IMR-90 (cell line): Measurements from ENCODE around the gene RNF215. TPM values are rescaled to one million over a fixed set of nuclear protein-coding genes. Genes with fewer than 3 reads are reported as not detected.

Experiments
- ATAC-seq: fragments of 200-7000 bp; cut with Tn5 transposase; 2 replicates; pipeline ENCODE4 v1.9.1; 2020; ENCODE audit warnings: low read depth, mild to moderate bottlenecking, moderate library complexity
- BruUV-seq: library from RNA; stranded (reverse); fragments of 400-500 nt; replicated peaks from 2 replicates; lab custom pipeline; 2021; lab: Mats Ljungman, UMichigan
- CTCF ChIA-PET: fragments of 300-600 bp; formaldehyde crosslinking; extraction: SDS; loops from one replicate; lab custom pipeline; 2021; ENCODE audit warnings: antibody characterized with exemption; lab: Yijun Ruan, JAX
- POLR2A ChIA-PET: fragments of 300-600 bp; sonication (Branson Sonifier 250); formaldehyde crosslinking; loops from one replicate; lab custom pipeline; 2022; ENCODE audit warnings: antibody characterized with exemption; ENCODE audit not compliant: unreplicated experiment; lab: Charles Lee
- DNase-seq: peaks from one replicate; pipeline ENCODE4 v3.0.0; 2013
- H2AFZ ChIP-seq: replicated peaks from 2 replicates; pipeline ENCODE3; 2013; ENCODE audit warnings: low read length, mild to moderate bottlenecking; ENCODE audit not compliant: poor library complexity
- H2AK5ac ChIP-seq: 2 replicates; pipeline ENCODE4 v1.6.1; 2013; ENCODE audit warnings: low read depth, low read length, inconsistent platforms
- H2AK9ac ChIP-seq: replicated peaks from 2 replicates; pipeline ENCODE3; 2013; ENCODE audit warnings: mild to moderate bottlenecking, low read depth, low read length, moderate library complexity; ENCODE audit not compliant: poor library complexity
- H2BK120ac ChIP-seq: 2 replicates; pipeline ENCODE4 v1.6.1; 2013; ENCODE audit warnings: low read depth, low read length, inconsistent platforms
- H2BK15ac ChIP-seq: 3 replicates; pipeline ENCODE4 v1.6.1; 2013; ENCODE audit warnings: low read depth, low read length, inconsistent platforms
- H2BK20ac ChIP-seq: 2 replicates; pipeline ENCODE4 v1.6.1; 2013; ENCODE audit warnings: low read depth, mild to moderate bottlenecking, inconsistent platforms, low read length, moderate library complexity
- H2BK5ac ChIP-seq: 2 replicates; pipeline ENCODE4 v1.6.1; 2013; ENCODE audit warnings: mild to moderate bottlenecking, low read depth, low read length, inconsistent platforms; ENCODE audit not compliant: poor library complexity, severe bottlenecking
- H3K14ac ChIP-seq: replicated peaks from 2 replicates; pipeline ENCODE4 v1.6.1; 2013; ENCODE audit warnings: low read depth, low read length, inconsistent platforms
- H3K18ac ChIP-seq: 2 replicates; pipeline ENCODE4 v1.6.1; 2013; ENCODE audit warnings: low read depth, low read length, control low read depth
- H3K23ac ChIP-seq: 2 replicates; pipeline ENCODE4 v1.6.1; 2013; ENCODE audit warnings: low read depth, low read length, inconsistent platforms
- H3K27ac ChIP-seq: 2 replicates; pipeline ENCODE4 v1.5.1; 2013; ENCODE audit warnings: mild to moderate bottlenecking, control low read depth, low read length; ENCODE audit not compliant: insufficient read depth
- H3K27me3 ChIP-seq: 2 replicates; pipeline ENCODE4 v1.6.1; 2013; ENCODE audit warnings: low read length; ENCODE audit not compliant: control insufficient read depth, insufficient read depth
- H3K36me3 ChIP-seq: 2 replicates; pipeline ENCODE4 v1.6.1; 2013; ENCODE audit warnings: low read length, mixed read lengths; ENCODE audit not compliant: control insufficient read depth, insufficient read depth
- H3K4ac ChIP-seq: 2 replicates; pipeline ENCODE4 v1.6.1; 2013; ENCODE audit warnings: low read depth, low read length, inconsistent platforms
- H3K4me1 ChIP-seq: 2 replicates; pipeline ENCODE4 v1.6.1; 2013; ENCODE audit warnings: low read length, mixed read lengths; ENCODE audit not compliant: control insufficient read depth, insufficient read depth
- H3K4me2 ChIP-seq: 2 replicates; pipeline ENCODE4 v1.6.1; 2013; ENCODE audit warnings: low read depth, mild to moderate bottlenecking, control low read depth, low read length, moderate library complexity
- H3K4me3 ChIP-seq: 2 replicates; pipeline ENCODE4 v1.5.1; 2013; ENCODE audit warnings: low read depth, mild to moderate bottlenecking, control low read depth, low read length, moderate library complexity; ENCODE audit not compliant: insufficient read depth
- H3K56ac ChIP-seq: 2 replicates; pipeline ENCODE4 v1.6.1; 2013; ENCODE audit warnings: low read length, inconsistent platforms; ENCODE audit not compliant: insufficient read depth; ENCODE audit errors: extremely low read depth
- H3K79me1 ChIP-seq, 2 experiments: 2 replicates each; pipeline ENCODE4 v1.6.1; 2013; ENCODE audit warnings: low read length in 2 of 2, inconsistent platforms in 1 of 2, low read depth in 1 of 2
- H3K9ac ChIP-seq: 2 replicates; pipeline ENCODE4 v1.6.1; 2013; ENCODE audit warnings: low read depth, low read length, control low read depth
- H3K9me1 ChIP-seq: 2 replicates; pipeline ENCODE4 v1.6.1; 2013; ENCODE audit warnings: low read length, inconsistent platforms; ENCODE audit not compliant: insufficient read depth
- H3K9me3 ChIP-seq: 2 replicates; pipeline ENCODE4 v1.6.1; 2013; ENCODE audit warnings: low read length; ENCODE audit not compliant: control insufficient read depth, insufficient read depth
- H4K20me1 ChIP-seq: 2 replicates; pipeline ENCODE4 v1.6.1; 2013; ENCODE audit warnings: low read length, inconsistent platforms; ENCODE audit not compliant: insufficient read depth
- H4K5ac ChIP-seq: 2 replicates; pipeline ENCODE4 v1.6.1; 2013; ENCODE audit warnings: mild to moderate bottlenecking, low read depth, low read length, control low read depth
- H4K8ac ChIP-seq, 2 experiments: 2 replicates each; pipeline ENCODE4 v1.6.1; 2013; ENCODE audit warnings: low read depth in 2 of 2, low read length in 2 of 2, control low read depth in 1 of 2, inconsistent platforms in 1 of 2
- H4K91ac ChIP-seq: 2 replicates; pipeline ENCODE4 v1.6.1; 2013; ENCODE audit warnings: low read depth, low read length, inconsistent platforms; ENCODE audit not compliant: insufficient read depth
- BHLHE40 ChIP-seq: fragments of 150-350 bp; IDR thresholded peaks from 2 replicates; pipeline ENCODE4 v1.6.1; 2016; ENCODE audit warnings: mild to moderate bottlenecking, low read depth, low read length
- CEBPB ChIP-seq: IDR thresholded peaks from 2 replicates; pipeline ENCODE4 v1.6.1; 2012; ENCODE audit warnings: low read depth, low read length, improper control_type of control experiment
- CHD1 ChIP-seq: IDR thresholded peaks from 2 replicates; pipeline ENCODE4 v1.6.1; 2012; ENCODE audit warnings: low read depth, low read length, improper control_type of control experiment
- MAZ ChIP-seq: IDR thresholded peaks from 2 replicates; pipeline ENCODE4 v1.6.1; 2012; ENCODE audit warnings: low read depth, mild to moderate bottlenecking, low read length, improper control_type of control experiment, moderate library complexity, borderline replicate concordance
- NFE2L2 ChIP-seq: fragments of 150-350 bp; IDR thresholded peaks from 2 replicates; pipeline ENCODE4 v1.6.1; 2016; ENCODE audit warnings: low read depth, mild to moderate bottlenecking, low read length
- POLR2A ChIP-seq: IDR thresholded peaks from 2 replicates; pipeline ENCODE4 v1.6.1; 2012; ENCODE audit warnings: mild to moderate bottlenecking, low read depth, low read length
- RAD21 ChIP-seq: IDR thresholded peaks from 2 replicates; pipeline ENCODE4 v1.6.1; 2012; ENCODE audit warnings: low read length, improper control_type of control experiment
- RCOR1 ChIP-seq: IDR thresholded peaks from 2 replicates; pipeline ENCODE4 v1.6.1; 2012; ENCODE audit warnings: mild to moderate bottlenecking, low read length, improper control_type of control experiment; ENCODE audit not compliant: insufficient replicate concordance
- RFX5 ChIP-seq: IDR thresholded peaks from 2 replicates; pipeline ENCODE4 v1.8.0; 2012; ENCODE audit warnings: low read depth, mild to moderate bottlenecking, low read length, moderate library complexity
- SMC3 ChIP-seq: fragments of 150-350 bp; IDR thresholded peaks from 2 replicates; pipeline ENCODE4 v1.6.1; 2016; ENCODE audit warnings: low read depth, mild to moderate bottlenecking, antibody characterized with exemption, low read length, moderate library complexity
- WGBS, 2 experiments: methylation state at CpG; one replicate each; pipeline versions ENCODE4 v1.1.5 to v1.1.7; 2013; ENCODE audit warnings: missing lambda C conversion rate in 2 of 2; ENCODE audit not compliant: insufficient read length in 1 of 2; ENCODE audit errors: extremely low coverage in 2 of 2; 5-methylcytosine and 5-hydroxymethylcytosine counted together
- dilution Hi-C: fragments of 300-500 bp; cut with HindIII; formaldehyde crosslinking; loops from one replicate; pipeline ENCODE4 v1.14.3; 2018; ENCODE audit warnings: low sequenced_read_pairs; ENCODE audit not compliant: unreplicated experiment
- in situ Hi-C: fragments of 300-500 bp; cut with MboI; formaldehyde crosslinking; loops from 3 replicates; pipeline ENCODE4 v1.14.3; 2019; ENCODE audit warnings: low sequenced_read_pairs, inconsistent platforms, mixed read lengths
- intact Hi-C: fragments of 100-400 bp; cut with micrococcal nuclease; formaldehyde crosslinking; loops from 2 replicates; pipeline ENCODE4 v1.10.0; 2022
- polyA plus RNA-seq, 3 experiments: library from polyadenylated mRNA; depleted of rRNA; stranded (reverse); fragments of >200 nt; gene quantifications; 2 replicates each; pipeline ENCODE4 v1.2.3, GENCODE V29; 2012; ENCODE audit warnings: low replicate concordance in 1 of 3
- total RNA-seq: library from RNA; depleted of rRNA; stranded (reverse); fragments of >200 nt; gene quantifications from 2 replicates; pipeline ENCODE4 v1.2.3, GENCODE V29; 2012
- TF ChIP-seq, protein P1 (sequence below): conservative IDR thresholded peaks from 2 replicates; pipeline ENCODE4 v1.5.1; 2012; ENCODE audit warnings: mild to moderate bottlenecking, low read depth, low read length, improper control_type of control experiment
- TF ChIP-seq, protein P2 (sequence below): fragments of 150-350 bp; IDR thresholded peaks from 2 replicates; pipeline ENCODE4 v1.6.1; 2017; ENCODE audit warnings: mild to moderate bottlenecking, antibody characterized with exemption, low read length, low read depth
- TF ChIP-seq, protein P3 (sequence below): fragments of 150-350 bp; IDR thresholded peaks from 2 replicates; pipeline ENCODE4 v1.6.1; 2016; ENCODE audit warnings: low read depth, mild to moderate bottlenecking, low read length, moderate library complexity, borderline replicate concordance

RNF215 gene
- total and polyA plus RNA-seq, 2 of the 4 experiments (the other 2 are of a cell fraction) = 15.8 to 21.9 TPM

DNA sequence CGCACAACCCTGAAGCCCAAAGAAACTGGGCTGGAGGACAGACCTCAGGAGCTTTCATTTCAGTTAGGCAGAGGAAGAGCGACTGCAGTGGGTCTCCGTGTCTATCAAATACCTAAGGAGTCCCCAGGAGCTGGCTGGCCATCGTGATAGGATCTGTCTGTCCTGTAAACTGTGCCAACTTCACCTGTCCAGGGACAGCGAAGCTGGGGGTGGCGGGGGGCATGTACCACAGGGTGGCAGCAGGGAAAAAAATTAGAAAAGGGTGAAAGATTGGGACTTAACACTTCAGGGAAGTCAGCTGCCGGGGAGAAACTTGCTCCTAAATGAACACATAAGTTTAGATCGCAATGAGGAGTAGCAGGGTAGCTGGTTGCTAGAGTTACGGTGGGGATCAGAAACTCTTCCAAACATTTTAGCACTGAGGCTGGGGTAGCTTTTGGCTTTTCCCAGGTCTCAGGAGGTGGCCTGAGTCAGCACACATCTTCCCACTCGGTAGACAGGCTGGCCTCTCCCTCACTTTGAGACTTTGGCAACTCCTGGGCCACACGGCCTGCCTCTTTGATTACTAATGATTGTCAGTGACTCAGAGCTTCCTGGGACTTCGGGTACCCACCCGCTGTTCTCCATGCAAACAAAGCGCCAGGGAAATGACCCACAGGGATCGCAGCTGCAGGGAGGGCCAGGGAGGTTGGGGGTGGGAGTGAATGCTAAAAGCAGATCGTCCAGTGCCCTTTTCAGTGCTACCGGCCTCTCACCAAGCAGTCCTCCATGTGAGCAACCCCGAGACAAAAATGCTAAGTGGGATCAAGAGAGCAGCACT lies 35.5 kb upstream of the RNF215 start:
- Histone ChIP-seq H3K27me3 (no peaks in the 10 kb centered on the region), H2BK15ac (peak overlapping the region; percentile 93; the same call in 2 of the 3 replicates), H3K4me2 (peak overlapping the region; percentile 63), H3K9me1 (peaks cover 17% of the 10 kb centered on the region), H3K9ac (peak overlapping the region; percentile 86), H2AK5ac (peak overlapping the region; percentile 94), H4K5ac (peak overlapping the region; percentile 77), H3K23ac (peak overlapping the region; percentile 96), H3K27ac (peak overlapping the region; percentile 92), H2BK5ac (peak overlapping the region; percentile 95), H4K91ac (peak overlapping the region; percentile 96), H3K4me3 (peak overlapping the region; percentile 48), H2BK120ac (peak overlapping the region; percentile 89), H3K14ac (peak overlapping the region; percentile 96), H3K56ac (peak overlapping the region; percentile 99), H3K36me3 (peaks cover 9% of the 10 kb centered on the region), H2AK9ac (peak overlapping the region; percentile 100), H2AFZ (peak overlapping the region; percentile 96), H4K20me1 (no peaks in the 10 kb centered on the region), H3K18ac (peak overlapping the region; percentile 55), H3K9me3 (no peaks in the 10 kb centered on the region), H3K4ac (peak overlapping the region; percentile 96), H4K8ac (peak overlapping the region; percentile 90 to 98), H3K4me1 (peaks cover 24% of the 10 kb centered on the region), H2BK20ac (peak overlapping the region; percentile 78), H3K79me1 (peaks cover 17 to 51% of the 10 kb centered on the region in 2 experiments; a peak in 3 of 4 replicates)
- ChIA-PET POLR2A (interaction anchor here (0.7 to 1.3 kb wide), 2 partner anchors 17 to 197 kb away, joined by 3 to 4 read pairs; no protein-coding TSS in a partner anchor), CTCF (interaction anchor here (1.0 to 1.5 kb wide), 2 partner anchors 10 to 62 kb away, joined by 3 to 9 read pairs; no protein-coding TSS in a partner anchor)
- intact Hi-C loops (loop anchor here (2.0 kb wide), 1 partner anchor 36 kb away; the partner anchor contains the start of gene RNF215), dilution Hi-C loops (no loop called here), in situ Hi-C loops (no loop called here)
- DNase-seq (peak; percentile 95), ATAC-seq (peak; percentile 13)
- WGBS, 2 experiments = 25% methylated on average over 7 of the region's 18 CpGs; no CpG with 5 or more reads in 1 of the 2 experiments
- no TSS peak for BruUV-seq
- TF ChIP-seq RCOR1 (no peak), BHLHE40 (peak; percentile 40), RAD21 (no peak), SMC3 (no peak), MAZ (no peak), RFX5 (no peak), CHD1 (0 out of 2 replicates have a peak, but pooled peaks have one; percentile 12), CEBPB (peak; percentile 78), POLR2A (peak; percentile 20), NFE2L2 (0 out of 2 replicates have a peak, but pooled peaks have one; percentile 48)
- TF ChIP-seq, protein P1, sequence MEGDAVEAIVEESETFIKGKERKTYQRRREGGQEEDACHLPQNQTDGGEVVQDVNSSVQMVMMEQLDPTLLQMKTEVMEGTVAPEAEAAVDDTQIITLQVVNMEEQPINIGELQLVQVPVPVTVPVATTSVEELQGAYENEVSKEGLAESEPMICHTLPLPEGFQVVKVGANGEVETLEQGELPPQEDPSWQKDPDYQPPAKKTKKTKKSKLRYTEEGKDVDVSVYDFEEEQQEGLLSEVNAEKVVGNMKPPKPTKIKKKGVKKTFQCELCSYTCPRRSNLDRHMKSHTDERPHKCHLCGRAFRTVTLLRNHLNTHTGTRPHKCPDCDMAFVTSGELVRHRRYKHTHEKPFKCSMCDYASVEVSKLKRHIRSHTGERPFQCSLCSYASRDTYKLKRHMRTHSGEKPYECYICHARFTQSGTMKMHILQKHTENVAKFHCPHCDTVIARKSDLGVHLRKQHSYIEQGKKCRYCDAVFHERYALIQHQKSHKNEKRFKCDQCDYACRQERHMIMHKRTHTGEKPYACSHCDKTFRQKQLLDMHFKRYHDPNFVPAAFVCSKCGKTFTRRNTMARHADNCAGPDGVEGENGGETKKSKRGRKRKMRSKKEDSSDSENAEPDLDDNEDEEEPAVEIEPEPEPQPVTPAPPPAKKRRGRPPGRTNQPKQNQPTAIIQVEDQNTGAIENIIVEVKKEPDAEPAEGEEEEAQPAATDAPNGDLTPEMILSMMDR = no peak
- TF ChIP-seq, protein P2, sequence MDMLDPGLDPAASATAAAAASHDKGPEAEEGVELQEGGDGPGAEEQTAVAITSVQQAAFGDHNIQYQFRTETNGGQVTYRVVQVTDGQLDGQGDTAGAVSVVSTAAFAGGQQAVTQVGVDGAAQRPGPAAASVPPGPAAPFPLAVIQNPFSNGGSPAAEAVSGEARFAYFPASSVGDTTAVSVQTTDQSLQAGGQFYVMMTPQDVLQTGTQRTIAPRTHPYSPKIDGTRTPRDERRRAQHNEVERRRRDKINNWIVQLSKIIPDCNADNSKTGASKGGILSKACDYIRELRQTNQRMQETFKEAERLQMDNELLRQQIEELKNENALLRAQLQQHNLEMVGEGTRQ = no peak
- TF ChIP-seq, protein P3, sequence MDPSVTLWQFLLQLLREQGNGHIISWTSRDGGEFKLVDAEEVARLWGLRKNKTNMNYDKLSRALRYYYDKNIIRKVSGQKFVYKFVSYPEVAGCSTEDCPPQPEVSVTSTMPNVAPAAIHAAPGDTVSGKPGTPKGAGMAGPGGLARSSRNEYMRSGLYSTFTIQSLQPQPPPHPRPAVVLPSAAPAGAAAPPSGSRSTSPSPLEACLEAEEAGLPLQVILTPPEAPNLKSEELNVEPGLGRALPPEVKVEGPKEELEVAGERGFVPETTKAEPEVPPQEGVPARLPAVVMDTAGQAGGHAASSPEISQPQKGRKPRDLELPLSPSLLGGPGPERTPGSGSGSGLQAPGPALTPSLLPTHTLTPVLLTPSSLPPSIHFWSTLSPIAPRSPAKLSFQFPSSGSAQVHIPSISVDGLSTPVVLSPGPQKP = no peak
